Activated CD8-positive, alpha-beta T cell treated with anti-CD3 and anti-CD28 coated beads for 36 hours (primary cell): ENCODE measurements around the gene NHS. TPM values are rescaled to one million over a fixed set of nuclear protein-coding genes. Genes with fewer than 3 reads are reported as not detected.
A peak's percentile ranks its signal among the peaks of the same experiment; 100 is the strongest.

Experiments used
- ATAC-seq: fragments of 200-7000 bp; cut with Tn5 transposase; one replicate; pipeline ENCODE4 v1.10.0; 2021; ENCODE audit warnings: mild to moderate bottlenecking, moderate library complexity
- CTCF ChIA-PET: fragments of 350-600 bp; sonication (Branson Sonifier 250); formaldehyde crosslinking; loops from one replicate; lab custom pipeline; 2021; ENCODE audit warnings: antibody characterized with exemption; lab: Charles Lee
- POLR2A ChIA-PET: fragments of 350-600 bp; sonication (Branson Sonifier 250); formaldehyde crosslinking; loops from one replicate; lab custom pipeline; 2021; ENCODE audit warnings: antibody characterized with exemption; lab: Charles Lee
- DNase-seq: peaks from one replicate; pipeline ENCODE4 v3.0.0-alpha.2; 2020
- H3K27ac Mint-ChIP-seq: one replicate; pipeline ENCODE4 v1.8.0; 2021; ENCODE audit warnings: mild to moderate bottlenecking, mixed read lengths
- H3K27me3 Mint-ChIP-seq: one replicate; pipeline ENCODE4 v1.8.0; 2021; ENCODE audit warnings: mixed read lengths
- H3K36me3 Mint-ChIP-seq: one replicate; pipeline ENCODE4 v1.8.0; 2021; ENCODE audit warnings: low read depth, mixed read lengths
- H3K4me1 Mint-ChIP-seq: one replicate; pipeline ENCODE4 v1.8.0; 2021; ENCODE audit warnings: low read depth, mixed read lengths
- H3K4me3 Mint-ChIP-seq: one replicate; pipeline ENCODE4 v1.8.0; 2021; ENCODE audit warnings: mild to moderate bottlenecking, moderate library complexity, mixed read lengths
- H3K9me3 Mint-ChIP-seq: one replicate; pipeline ENCODE4 v1.8.0; 2021; ENCODE audit warnings: mixed read lengths
- CTCF ChIP-seq: fragments of 200-600 bp; IDR thresholded peaks from one replicate; pipeline ENCODE4 v1.8.0; 2022; ENCODE audit warnings: antibody characterized with exemption, mild to moderate bottlenecking
- intact Hi-C: fragments of 100-400 bp; cut with micrococcal nuclease; formaldehyde crosslinking; loops from one replicate; pipeline ENCODE4 v1.10.0; 2022
- total RNA-seq, 2 experiments: library from RNA; stranded (reverse); gene quantifications; one replicate each; pipeline ENCODE4 v1.2.3, GENCODE V29; 2021

NHS gene
- total RNA-seq, 2 experiments from 2014 or later, result 6.9 to 7.3 TPM

DNA sequence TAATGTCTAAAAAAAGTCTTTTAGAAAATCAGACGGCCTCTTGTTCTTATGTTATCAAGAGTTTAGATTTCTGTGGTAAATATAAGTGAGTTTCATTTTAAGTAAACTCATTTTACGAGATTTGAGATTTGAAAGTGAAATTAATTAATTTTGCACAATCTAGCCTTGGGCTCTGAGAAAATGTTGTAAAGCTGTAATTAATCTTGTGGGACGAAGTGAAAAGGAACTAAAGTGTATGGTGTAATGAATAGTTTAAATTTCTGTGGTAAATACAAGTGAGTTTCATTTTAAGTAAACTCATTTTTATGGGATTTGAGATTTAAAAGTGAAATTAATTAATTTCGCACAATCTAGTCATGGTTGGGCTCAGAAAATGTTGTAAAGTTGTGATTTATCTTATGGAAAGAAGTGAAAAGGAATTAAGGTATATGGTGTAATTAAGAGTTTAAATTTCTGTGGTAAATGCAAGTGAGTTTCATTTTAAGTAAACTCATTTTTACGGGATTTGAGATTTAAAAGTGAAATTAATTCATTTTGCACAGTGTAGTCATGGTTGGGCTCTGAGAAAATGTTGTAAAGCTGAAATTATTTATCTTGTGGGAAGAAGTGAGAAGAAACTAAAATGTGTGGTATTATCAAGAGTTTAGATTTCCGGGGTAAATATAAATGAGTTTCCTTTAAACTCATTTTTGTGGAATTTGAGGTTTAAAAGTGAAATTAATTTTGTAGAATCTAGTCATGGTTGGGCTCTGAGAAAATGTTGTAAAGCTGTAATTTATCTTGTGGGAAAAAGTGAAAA, 363.9 kb downstream of the NHS start:
- Mint-ChIP-seq H3K4me1 (peaks cover 43% of the 10 kb centered on the region), H3K36me3 (no peaks in the 10 kb centered on the region), H3K27ac (peak overlapping the region; percentile 80), H3K9me3 (no peaks in the 10 kb centered on the region), H3K4me3 (peak overlapping the region; percentile 76), H3K27me3 (no peaks in the 10 kb centered on the region)
- no peak for TF ChIP-seq CTCF
- intact Hi-C loops, result no loop called here
- POLR2A ChIA-PET, result no interaction called here
- CTCF ChIA-PET, result no interaction called here
- DNase-seq (no peak), ATAC-seq (peak; percentile 6)

- intact Hi-C loops, result no loop called here
- no peaks in the 10 kb centered on the region for H3K9me3 Mint-ChIP-seq
- DNase-seq (no peak), ATAC-seq (no peak)
- ChIA-PET CTCF (no interaction called here), POLR2A (interaction anchor here (0.6 kb wide), 1 partner anchor 70 kb away, joined by 5 read pairs; no protein-coding TSS in a partner anchor)
- H3K27ac Mint-ChIP-seq, result no peak overlapping the region
- H3K4me1 Mint-ChIP-seq, result peaks cover 44% of the 10 kb centered on the region
- no peaks in the 10 kb centered on the region for H3K27me3 Mint-ChIP-seq
- no peak for TF ChIP-seq CTCF
- no peak overlapping the region for H3K4me3 Mint-ChIP-seq
- no peaks in the 10 kb centered on the region for H3K36me3 Mint-ChIP-seq
Measured at GRCh38 chrX:17740137-17741122, 365.4 kb downstream of the NHS start.

DNA sequence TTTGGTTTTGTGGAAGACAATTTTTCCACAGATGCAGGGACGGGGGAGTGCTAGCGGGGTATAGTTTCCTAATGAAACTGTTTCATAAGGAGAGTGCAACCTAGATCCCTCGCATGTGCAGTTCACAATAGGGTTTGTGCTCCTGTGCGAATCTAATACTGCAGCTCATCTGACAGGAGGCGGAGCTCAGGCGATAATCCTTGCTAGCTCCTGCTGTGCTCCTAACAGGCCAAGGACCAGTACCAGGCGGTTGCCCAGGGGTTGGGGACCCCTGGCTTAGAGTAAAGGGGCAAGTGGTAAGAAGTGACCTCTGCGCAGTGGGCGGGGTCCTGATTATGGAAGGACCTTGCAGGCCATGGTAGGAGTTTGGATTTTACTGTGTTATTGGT, 366.1 kb downstream of the NHS start:
- Mint-ChIP-seq H3K4me3 (no peak overlapping the region), H3K4me1 (peaks cover 44% of the 10 kb centered on the region), H3K27me3 (no peaks in the 10 kb centered on the region), H3K27ac (no peak overlapping the region), H3K36me3 (no peaks in the 10 kb centered on the region), H3K9me3 (no peaks in the 10 kb centered on the region)
- DNase-seq, result no peak
- POLR2A ChIA-PET, result interaction anchor here (0.6 kb wide), 1 partner anchor 296 kb away, joined by 3 read pairs; no protein-coding TSS in a partner anchor
- intact Hi-C loops, result no loop called here
- CTCF ChIA-PET, result no interaction called here
- no peak for TF ChIP-seq CTCF
- no peak for ATAC-seq

DNA sequence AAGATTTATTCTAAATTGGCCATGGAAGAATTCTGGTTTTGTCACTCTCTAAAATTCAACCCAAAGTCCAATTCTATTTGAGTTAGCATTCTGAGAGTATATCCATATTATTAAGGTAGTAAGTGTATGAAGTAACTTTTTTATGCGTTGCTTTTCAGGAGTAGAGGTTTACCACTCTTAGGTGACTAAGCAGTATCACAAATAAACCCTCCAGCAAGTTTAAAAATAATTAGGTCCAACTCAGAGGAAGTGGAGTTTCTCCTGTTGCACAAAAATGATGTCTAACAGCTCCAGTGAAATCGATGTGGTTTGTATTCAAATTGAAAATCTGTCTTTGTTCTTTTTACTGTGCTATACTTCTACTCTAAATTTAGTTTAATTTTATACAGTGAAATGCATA, 368.9 kb downstream of the NHS start:
- H3K9me3 Mint-ChIP-seq, result no peaks in the 10 kb centered on the region
- ChIA-PET CTCF (interaction anchor here (1.2 to 1.5 kb wide), 3 partner anchors 15 to 633 kb away, joined by 3 to 6 read pairs (median 5); no protein-coding TSS in a partner anchor), POLR2A (no interaction called here)
- intact Hi-C loops, result no loop called here
- H3K4me1 Mint-ChIP-seq, result peaks cover 33% of the 10 kb centered on the region
- H3K27ac Mint-ChIP-seq, result no peak overlapping the region
- TF ChIP-seq CTCF, result no peak
- no peak overlapping the region for H3K4me3 Mint-ChIP-seq
- ATAC-seq (no peak), DNase-seq (no peak)
- no peaks in the 10 kb centered on the region for H3K36me3 Mint-ChIP-seq
- H3K27me3 Mint-ChIP-seq, result no peaks in the 10 kb centered on the region
